Ishikawa (cell line): ENCODE data around the gene HMGXB4.

Experiments used
- CEBPB ChIP-seq: IDR thresholded peaks from 2 replicates; pipeline ENCODE4 v1.6.1; 2012
- CREB1 ChIP-seq: IDR thresholded peaks from 2 replicates; pipeline ENCODE4 v1.6.1; 2012; ENCODE audit warnings: low read depth
- EGR1 ChIP-seq: IDR thresholded peaks from 2 replicates; pipeline ENCODE4 v1.6.1; 2012
- EP300 ChIP-seq: IDR thresholded peaks from 2 replicates; pipeline ENCODE4 v1.6.1; 2012; ENCODE audit warnings: borderline replicate concordance
- FOXM1 ChIP-seq: IDR thresholded peaks from 2 replicates; pipeline ENCODE4 v1.6.1; 2012; ENCODE audit warnings: low read depth, borderline replicate concordance
- NFIC ChIP-seq: IDR thresholded peaks from 2 replicates; pipeline ENCODE4 v1.6.1; 2012
- RAD21 ChIP-seq: IDR thresholded peaks from 2 replicates; pipeline ENCODE4 v1.6.1; 2012; ENCODE audit warnings: low read depth
- TAF1 ChIP-seq: IDR thresholded peaks from 2 replicates; pipeline ENCODE4 v1.6.1; 2012; ENCODE audit warnings: low read depth, mild to moderate bottlenecking
- TCF12 ChIP-seq: IDR thresholded peaks from 2 replicates; pipeline ENCODE4 v1.6.1; 2012; ENCODE audit warnings: low read depth
- TEAD4 ChIP-seq: IDR thresholded peaks from 2 replicates; pipeline ENCODE4 v1.6.1; 2012
- YY1 ChIP-seq: IDR thresholded peaks from 2 replicates; pipeline ENCODE4 v1.6.1; 2012; ENCODE audit warnings: low read depth
- ZBTB7A ChIP-seq: IDR thresholded peaks from 2 replicates; pipeline ENCODE4 v1.6.1; 2012; ENCODE audit warnings: low read depth
- TF ChIP-seq, protein P1 (sequence below): IDR thresholded peaks from 2 replicates; pipeline ENCODE4 v1.6.1; 2012
- TF ChIP-seq, protein P2 (sequence below): IDR thresholded peaks from 2 replicates; pipeline ENCODE4 v1.6.1; 2012
- TF ChIP-seq, protein P3 (sequence below): IDR thresholded peaks from 2 replicates; pipeline ENCODE4 v1.6.1; 2012; ENCODE audit warnings: low read depth, mild to moderate bottlenecking

HMGXB4 gene

DNA sequence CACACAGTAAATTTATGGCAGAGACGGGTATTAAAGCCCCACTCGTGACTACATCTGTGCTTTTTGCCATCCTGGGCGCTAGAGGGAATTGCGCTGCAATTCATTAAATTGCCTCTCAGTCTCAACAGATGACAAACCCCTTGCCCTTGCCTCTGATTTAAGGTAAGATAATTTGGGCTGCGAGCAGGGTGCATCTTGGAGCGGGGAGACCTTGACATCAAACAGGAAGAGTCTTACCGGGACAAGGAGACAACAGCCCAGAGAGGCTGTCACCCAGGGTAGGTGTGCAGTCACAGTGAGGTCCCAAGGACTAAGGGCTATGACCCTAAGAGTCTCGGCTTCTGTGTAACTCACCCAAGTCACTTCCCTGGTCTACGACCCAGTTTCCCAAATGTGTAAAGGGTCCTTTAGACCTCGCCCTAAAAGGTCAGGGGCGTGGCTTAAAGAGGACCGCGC lies 42.0 kb downstream of the HMGXB4 start:
- TF ChIP-seq NFIC (no peak), YY1 (no peak), TAF1 (no peak), RAD21 (no peak), CREB1 (no peak), EP300 (no peak), CEBPB (no peak), FOXM1 (no peak), TEAD4 (no peak), ZBTB7A (no peak), EGR1 (no peak), TCF12 (no peak)
- TF ChIP-seq, protein P1, sequence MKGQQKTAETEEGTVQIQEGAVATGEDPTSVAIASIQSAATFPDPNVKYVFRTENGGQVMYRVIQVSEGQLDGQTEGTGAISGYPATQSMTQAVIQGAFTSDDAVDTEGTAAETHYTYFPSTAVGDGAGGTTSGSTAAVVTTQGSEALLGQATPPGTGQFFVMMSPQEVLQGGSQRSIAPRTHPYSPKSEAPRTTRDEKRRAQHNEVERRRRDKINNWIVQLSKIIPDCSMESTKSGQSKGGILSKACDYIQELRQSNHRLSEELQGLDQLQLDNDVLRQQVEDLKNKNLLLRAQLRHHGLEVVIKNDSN: no peak
- TF ChIP-seq, protein P2, sequence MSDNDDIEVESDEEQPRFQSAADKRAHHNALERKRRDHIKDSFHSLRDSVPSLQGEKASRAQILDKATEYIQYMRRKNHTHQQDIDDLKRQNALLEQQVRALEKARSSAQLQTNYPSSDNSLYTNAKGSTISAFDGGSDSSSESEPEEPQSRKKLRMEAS: no peak
- TF ChIP-seq, protein P3, sequence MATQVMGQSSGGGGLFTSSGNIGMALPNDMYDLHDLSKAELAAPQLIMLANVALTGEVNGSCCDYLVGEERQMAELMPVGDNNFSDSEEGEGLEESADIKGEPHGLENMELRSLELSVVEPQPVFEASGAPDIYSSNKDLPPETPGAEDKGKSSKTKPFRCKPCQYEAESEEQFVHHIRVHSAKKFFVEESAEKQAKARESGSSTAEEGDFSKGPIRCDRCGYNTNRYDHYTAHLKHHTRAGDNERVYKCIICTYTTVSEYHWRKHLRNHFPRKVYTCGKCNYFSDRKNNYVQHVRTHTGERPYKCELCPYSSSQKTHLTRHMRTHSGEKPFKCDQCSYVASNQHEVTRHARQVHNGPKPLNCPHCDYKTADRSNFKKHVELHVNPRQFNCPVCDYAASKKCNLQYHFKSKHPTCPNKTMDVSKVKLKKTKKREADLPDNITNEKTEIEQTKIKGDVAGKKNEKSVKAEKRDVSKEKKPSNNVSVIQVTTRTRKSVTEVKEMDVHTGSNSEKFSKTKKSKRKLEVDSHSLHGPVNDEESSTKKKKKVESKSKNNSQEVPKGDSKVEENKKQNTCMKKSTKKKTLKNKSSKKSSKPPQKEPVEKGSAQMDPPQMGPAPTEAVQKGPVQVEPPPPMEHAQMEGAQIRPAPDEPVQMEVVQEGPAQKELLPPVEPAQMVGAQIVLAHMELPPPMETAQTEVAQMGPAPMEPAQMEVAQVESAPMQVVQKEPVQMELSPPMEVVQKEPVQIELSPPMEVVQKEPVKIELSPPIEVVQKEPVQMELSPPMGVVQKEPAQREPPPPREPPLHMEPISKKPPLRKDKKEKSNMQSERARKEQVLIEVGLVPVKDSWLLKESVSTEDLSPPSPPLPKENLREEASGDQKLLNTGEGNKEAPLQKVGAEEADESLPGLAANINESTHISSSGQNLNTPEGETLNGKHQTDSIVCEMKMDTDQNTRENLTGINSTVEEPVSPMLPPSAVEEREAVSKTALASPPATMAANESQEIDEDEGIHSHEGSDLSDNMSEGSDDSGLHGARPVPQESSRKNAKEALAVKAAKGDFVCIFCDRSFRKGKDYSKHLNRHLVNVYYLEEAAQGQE: no peak

DNA sequence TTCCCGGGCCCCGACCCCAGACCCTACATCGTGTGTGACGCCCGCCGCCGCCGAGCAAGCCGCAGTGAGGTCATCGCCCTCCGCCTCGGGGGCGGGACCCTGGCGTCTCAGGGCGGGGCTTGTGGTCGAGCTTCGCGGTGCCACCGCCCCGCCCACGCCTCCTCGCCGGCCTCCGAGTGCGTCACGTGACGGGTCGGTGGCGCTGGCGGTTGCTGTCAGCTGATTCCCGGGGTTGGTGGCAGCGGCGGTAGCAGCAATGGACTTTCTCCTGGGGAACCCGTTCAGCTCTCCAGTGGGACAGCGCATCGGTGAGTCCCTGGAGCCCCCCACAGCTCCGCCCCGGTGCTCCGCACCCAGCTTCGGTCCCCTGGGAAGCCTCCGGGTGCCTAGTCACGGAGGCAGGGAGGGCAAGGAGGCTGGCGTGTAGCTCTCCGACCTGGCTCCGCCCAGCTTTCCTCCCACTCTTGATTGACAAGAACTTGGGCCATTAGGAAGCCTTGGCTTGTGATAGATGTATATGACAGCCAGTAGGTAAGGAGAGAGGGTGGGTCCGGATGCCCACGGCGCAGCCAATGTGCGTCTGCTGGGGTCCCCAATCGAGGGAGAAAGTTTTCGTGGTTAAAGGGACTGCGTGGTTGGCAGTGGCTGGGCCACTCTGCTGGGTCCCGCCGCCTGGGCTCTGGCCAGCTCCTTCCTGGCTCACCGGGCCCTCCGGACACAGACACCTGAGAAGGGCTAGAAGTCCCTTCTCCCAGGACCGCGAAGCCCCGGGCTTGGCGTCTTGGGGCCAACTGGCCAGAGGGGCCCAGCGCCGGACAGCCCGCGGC lies 42.6 kb downstream of the HMGXB4 start, which contains the start of gene TOM1:
TSS of gene TOM1 (plus strand) at position 222 of the 827 bp plus-strand sequence. CDS start at position 257, 35 bp downstream.
- TF ChIP-seq, protein P2: peak; percentile 59; the same call in 1 of the 2 replicates
- TF ChIP-seq ZBTB7A (no peak), TCF12 (peak; percentile 60), NFIC (peak; percentile 5; the same call in 1 of the 2 replicates), RAD21 (no peak), CEBPB (no peak), TEAD4 (peak; percentile 25; the same call in 1 of the 2 replicates), TAF1 (peak; percentile 35), EGR1 (peak; percentile 89), EP300 (no peak; the same call in 1 of the 2 replicates)
- TF ChIP-seq, protein P3: no peak
- TF ChIP-seq, protein P1: peak; percentile 100

DNA sequence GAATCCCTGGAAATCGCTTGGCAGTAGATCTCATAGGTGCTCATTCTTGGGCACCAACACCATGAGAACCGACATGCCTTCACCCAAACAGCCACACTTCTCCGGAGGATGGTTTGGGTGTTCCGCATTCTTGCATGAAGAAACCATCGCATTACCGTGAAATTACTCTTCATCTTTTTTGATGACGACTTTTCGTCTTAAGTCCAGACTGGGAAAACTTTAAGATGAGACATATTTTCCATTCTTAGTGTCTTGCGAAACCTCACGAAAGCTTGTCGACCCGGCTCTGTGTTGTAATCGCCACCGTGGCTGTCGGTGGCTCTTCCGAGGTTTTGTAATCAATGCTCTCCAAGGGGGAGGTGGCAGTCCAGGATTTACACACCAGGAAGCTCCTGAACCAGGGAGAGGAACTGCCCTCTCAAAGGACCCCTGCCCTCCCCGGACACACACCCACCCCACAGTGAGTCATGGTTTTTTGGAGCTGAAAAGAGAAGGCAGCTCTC lies 44.1 kb downstream of the HMGXB4 start:
- TF ChIP-seq, protein P2: no peak
- peak; percentile 90 for TF ChIP-seq CEBPB

DNA sequence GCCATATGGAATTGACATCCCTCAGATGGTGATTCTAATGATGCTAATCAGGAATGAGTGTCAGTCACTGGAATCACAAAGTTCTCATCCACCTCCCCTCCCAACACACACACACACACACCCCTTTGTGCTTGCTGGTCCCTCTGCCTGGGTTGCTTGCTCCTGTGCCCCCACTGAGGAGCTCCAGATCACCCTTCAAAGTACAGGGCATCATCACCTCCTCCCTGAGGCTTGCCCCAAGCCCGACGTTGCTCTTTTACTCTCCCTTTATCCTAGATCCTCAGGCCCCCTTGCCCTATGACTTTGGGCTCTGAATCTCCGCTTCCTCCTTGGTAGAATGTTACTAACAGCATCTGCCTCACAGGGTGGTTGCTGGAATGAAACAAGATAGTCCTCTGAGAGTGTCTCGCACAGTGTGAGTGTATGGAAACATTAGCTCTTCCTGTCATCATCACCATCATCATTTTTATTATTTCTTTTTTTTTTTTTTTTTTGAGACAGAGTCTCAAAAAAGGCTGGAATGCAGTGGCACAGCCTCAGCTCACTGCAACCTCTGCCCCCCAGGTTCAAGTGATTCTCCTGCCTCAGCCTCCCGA lies 45.8 kb downstream of the HMGXB4 start:
- TF ChIP-seq NFIC (no peak), FOXM1 (no peak), TAF1 (no peak), TEAD4 (no peak), RAD21 (no peak), TCF12 (no peak)

DNA sequence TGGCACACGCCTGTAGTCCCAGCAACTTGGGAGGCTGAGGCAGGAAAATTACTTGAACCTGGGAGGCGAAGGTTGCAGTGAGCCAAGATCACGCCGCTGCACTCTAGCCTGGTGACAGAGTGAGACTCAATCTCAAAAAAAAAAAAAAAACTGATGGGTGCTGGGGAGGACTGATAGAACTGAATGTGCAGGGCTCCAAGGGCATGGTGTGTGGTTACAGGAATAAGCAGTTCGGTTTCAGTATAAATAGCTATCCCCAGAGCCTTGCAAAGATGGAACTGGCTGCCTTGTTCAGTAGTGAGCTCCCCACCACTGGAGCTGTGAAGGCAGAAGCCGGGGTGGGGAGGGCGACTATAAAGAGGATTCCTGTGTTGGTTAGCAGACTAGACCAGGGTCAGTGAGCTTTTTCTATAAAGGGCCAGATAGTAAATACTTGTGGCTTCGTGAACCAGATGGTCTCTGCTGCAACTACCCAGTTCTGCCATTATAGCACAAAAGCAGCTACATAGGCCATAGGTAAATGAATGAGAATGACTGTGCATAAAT lies 48.3 kb downstream of the HMGXB4 start:
- no peak for TF ChIP-seq EGR1
- no peak for TF ChIP-seq FOXM1
- no peak for TF ChIP-seq TEAD4
- TF ChIP-seq EP300: no peak
- TF ChIP-seq, protein P2: no peak
- TF ChIP-seq TCF12: no peak
- no peak for TF ChIP-seq NFIC
- TF ChIP-seq TAF1: no peak
- TF ChIP-seq RAD21: no peak
- TF ChIP-seq, protein P1: no peak
- TF ChIP-seq, protein P3: no peak
- no peak for TF ChIP-seq ZBTB7A
- no peak for TF ChIP-seq CEBPB
- no peak for TF ChIP-seq YY1
- TF ChIP-seq CREB1: no peak
